Activated CD4-positive, alpha-beta T cell treated with anti-CD3 and anti-CD28 coated beads, Interleukin-2, amount 10 ng/mL, durations not matched to agents 24 days and 14 days (primary cell): ENCODE measurements around the gene SF1. TPM values are rescaled to one million over a fixed set of nuclear protein-coding genes. Genes with fewer than 3 reads are reported as not detected.

Source experiments
- DNase-seq: peaks from one replicate; pipeline ENCODE4 v3.0.0; 2022
- H3K27ac Mint-ChIP-seq: one replicate; pipeline ENCODE4 v1.8.0; 2022; ENCODE audit warnings: mild to moderate bottlenecking, mixed read lengths
- H3K27me3 Mint-ChIP-seq: one replicate; pipeline ENCODE4 v1.8.0; 2022; ENCODE audit warnings: mixed read lengths
- H3K36me3 Mint-ChIP-seq: one replicate; pipeline ENCODE4 v1.8.0; 2022; ENCODE audit warnings: low read depth, mild to moderate bottlenecking, mixed read lengths
- H3K4me1 Mint-ChIP-seq: one replicate; pipeline ENCODE4 v1.8.0; 2021; ENCODE audit warnings: mixed read lengths
- H3K4me3 Mint-ChIP-seq: one replicate; pipeline ENCODE4 v1.8.0; 2022; ENCODE audit warnings: mild to moderate bottlenecking, moderate library complexity, mixed read lengths
- H3K9me3 Mint-ChIP-seq: one replicate; pipeline ENCODE4 v1.8.0; 2021; ENCODE audit warnings: mixed read lengths
- intact Hi-C: fragments of 100-400 bp; cut with micrococcal nuclease; formaldehyde crosslinking; loops from one replicate; pipeline ENCODE4 v1.15.1; 2023
- total RNA-seq: library from RNA; stranded (reverse); gene quantifications from 2 replicates; pipeline ENCODE4 v1.2.3, GENCODE V29; 2022

The SF1 gene
- total RNA-seq, 1 donor from 2014 or later, result 525 TPM

GRCh38 chr11:64765291-64765850 lies 13.0 kb downstream of the SF1 start:
- peaks cover 75% of the 10 kb centered on the region for H3K4me1 Mint-ChIP-seq
- H3K9me3 Mint-ChIP-seq, result no peaks in the 10 kb centered on the region
- peaks cover 78% of the 10 kb centered on the region for H3K36me3 Mint-ChIP-seq
- H3K27ac Mint-ChIP-seq, result peak overlapping the region; percentile 74
- DNase-seq, result no peak
- H3K4me3 Mint-ChIP-seq, result peak overlapping the region; percentile 72
- intact Hi-C loops, result loop anchor here (2.0 kb wide), 1 partner anchor 13 kb away; the partner anchor contains the start of gene SF1
- no peaks in the 10 kb centered on the region for H3K27me3 Mint-ChIP-seq

DNA sequence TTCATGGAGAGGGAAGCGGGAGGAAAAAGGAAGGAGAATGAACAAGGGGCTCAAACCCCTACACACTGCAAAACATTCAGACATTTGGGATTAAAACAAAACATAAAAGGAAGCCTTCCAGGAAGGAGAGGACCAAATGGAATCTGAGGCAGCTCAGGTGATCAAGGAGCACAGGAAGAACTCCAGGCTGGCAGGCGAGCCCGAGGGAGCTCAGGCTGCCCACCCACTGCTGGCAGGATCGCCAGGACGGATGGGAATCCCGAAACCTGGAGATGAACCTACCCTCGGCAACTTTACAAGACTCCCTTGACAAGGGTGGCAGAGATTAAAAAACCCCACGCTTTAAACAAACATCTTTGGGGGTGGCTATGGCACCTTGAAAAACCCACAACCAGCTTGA lies 13.6 kb downstream of the SF1 start:
- peak overlapping the region; percentile 74 for H3K27ac Mint-ChIP-seq
- intact Hi-C loops, result loop anchor here (2.0 kb wide), 1 partner anchor 14 kb away; the partner anchor contains the start of gene SF1
- peak overlapping the region; percentile 72 for H3K4me3 Mint-ChIP-seq
- H3K4me1 Mint-ChIP-seq, result peaks cover 77% of the 10 kb centered on the region
- no peaks in the 10 kb centered on the region for H3K9me3 Mint-ChIP-seq
- DNase-seq, result no peak
- no peaks in the 10 kb centered on the region for H3K27me3 Mint-ChIP-seq
- H3K36me3 Mint-ChIP-seq, result peaks cover 76% of the 10 kb centered on the region

GRCh38 chr11:64764040-64764611 lies 14.2 kb downstream of the SF1 start:
- Mint-ChIP-seq H3K9me3 (no peaks in the 10 kb centered on the region), H3K4me1 (peaks cover 74% of the 10 kb centered on the region), H3K4me3 (peak overlapping the region; percentile 72), H3K36me3 (peaks cover 69% of the 10 kb centered on the region), H3K27me3 (no peaks in the 10 kb centered on the region), H3K27ac (peak overlapping the region; percentile 74)
- intact Hi-C loops, result loop anchor here (2.0 kb wide), 1 partner anchor 15 kb away; the partner anchor contains the start of gene SF1
- peak; percentile 88 for DNase-seq

DNA sequence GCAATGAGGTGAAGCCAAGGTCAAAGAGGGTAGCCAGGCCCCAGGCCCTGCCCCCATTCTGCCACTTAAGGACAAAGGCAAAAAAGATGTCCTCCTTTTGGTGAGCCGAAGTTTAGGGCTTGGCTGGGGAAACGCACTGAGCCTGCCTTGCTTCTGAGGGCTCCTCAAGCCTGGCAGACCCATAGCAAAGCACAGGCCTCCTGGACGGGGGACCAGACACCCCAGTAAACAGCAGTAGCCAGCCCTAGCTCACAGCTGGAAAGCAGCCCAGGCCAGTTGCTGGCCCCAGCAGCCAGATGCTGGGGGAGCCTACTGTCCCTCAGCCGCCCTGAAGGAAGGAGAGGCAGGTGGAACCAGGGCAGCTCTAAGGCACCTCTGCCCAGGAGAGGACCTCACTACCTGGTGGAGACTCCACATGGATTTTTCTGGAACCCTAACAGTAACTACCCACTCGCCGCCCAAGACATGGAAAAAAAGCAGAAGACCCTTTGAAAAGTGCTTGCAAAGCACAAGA lies 14.8 kb downstream of the SF1 start:
- Mint-ChIP-seq H3K9me3 (no peaks in the 10 kb centered on the region), H3K27ac (peak overlapping the region; percentile 74), H3K4me3 (peak overlapping the region; percentile 72), H3K4me1 (peaks cover 72% of the 10 kb centered on the region), H3K36me3 (peaks cover 64% of the 10 kb centered on the region), H3K27me3 (no peaks in the 10 kb centered on the region)
- intact Hi-C loops, result loop anchor here (2.0 kb wide), 1 partner anchor 15 kb away; the partner anchor contains the start of gene SF1
- DNase-seq, result no peak

- Mint-ChIP-seq H3K9me3 (no peaks in the 10 kb centered on the region), H3K27ac (peak overlapping the region; percentile 74), H3K36me3 (peaks cover 57% of the 10 kb centered on the region), H3K4me1 (peaks cover 66% of the 10 kb centered on the region), H3K4me3 (peak overlapping the region; percentile 72), H3K27me3 (no peaks in the 10 kb centered on the region)
- intact Hi-C loops, result no loop called here
- peak; percentile 78 for DNase-seq
Measured at GRCh38 chr11:64762674-64763525, 15.4 kb downstream of the SF1 start.

- no peak for DNase-seq
Measured at GRCh38 chr11:64762277-64762673, 16.1 kb downstream of the SF1 start.

GRCh38 chr11:64760759-64761420 lies 17.5 kb downstream of the SF1 start:
- Mint-ChIP-seq H3K27me3 (no peaks in the 10 kb centered on the region), H3K27ac (peak overlapping the region; percentile 86), H3K36me3 (peaks cover 43% of the 10 kb centered on the region), H3K4me3 (peak overlapping the region; percentile 74), H3K4me1 (peaks cover 56% of the 10 kb centered on the region), H3K9me3 (no peaks in the 10 kb centered on the region)
- intact Hi-C loops, result no loop called here
- peak; percentile 74 for DNase-seq

More at GRCh38 chr11:64762277-64762673, 16.1 kb downstream of the SF1 start:
- Mint-ChIP-seq H3K36me3 (peaks cover 53% of the 10 kb centered on the region), H3K9me3 (no peaks in the 10 kb centered on the region), H3K4me3 (peak overlapping the region; percentile 72), H3K27ac (peak overlapping the region; percentile 74), H3K4me1 (peaks cover 64% of the 10 kb centered on the region), H3K27me3 (no peaks in the 10 kb centered on the region)
- intact Hi-C loops, result no loop called here

GRCh38 chr11:64759722-64760719 lies 18.3 kb downstream of the SF1 start, which contains the start of gene PYGM:
PYGM (minus strand) TSS chr11:64759974; CDS start chr11:64759898, 76 bp downstream.
- DNase-seq, result no peak
- intact Hi-C loops, result no loop called here
- Mint-ChIP-seq H3K27me3 (no peaks in the 10 kb centered on the region), H3K9me3 (no peaks in the 10 kb centered on the region), H3K4me3 (peak within 1 kb of the TSS; percentile 74), H3K4me1 (peaks cover 49% of the 10 kb centered on the region), H3K36me3 (peaks cover 35% of the 10 kb centered on the region), H3K27ac (peak within 1 kb of the TSS; percentile 86)

- Mint-ChIP-seq H3K9me3 (no peaks in the 10 kb centered on the region), H3K36me3 (peaks cover 27% of the 10 kb centered on the region), H3K4me1 (peaks cover 42% of the 10 kb centered on the region), H3K4me3 (no peak overlapping the region), H3K27ac (no peak overlapping the region), H3K27me3 (no peaks in the 10 kb centered on the region)
- intact Hi-C loops, result no loop called here
- DNase-seq, result no peak
Measured at GRCh38 chr11:64759131-64759721, 19.1 kb downstream of the SF1 start.

DNA sequence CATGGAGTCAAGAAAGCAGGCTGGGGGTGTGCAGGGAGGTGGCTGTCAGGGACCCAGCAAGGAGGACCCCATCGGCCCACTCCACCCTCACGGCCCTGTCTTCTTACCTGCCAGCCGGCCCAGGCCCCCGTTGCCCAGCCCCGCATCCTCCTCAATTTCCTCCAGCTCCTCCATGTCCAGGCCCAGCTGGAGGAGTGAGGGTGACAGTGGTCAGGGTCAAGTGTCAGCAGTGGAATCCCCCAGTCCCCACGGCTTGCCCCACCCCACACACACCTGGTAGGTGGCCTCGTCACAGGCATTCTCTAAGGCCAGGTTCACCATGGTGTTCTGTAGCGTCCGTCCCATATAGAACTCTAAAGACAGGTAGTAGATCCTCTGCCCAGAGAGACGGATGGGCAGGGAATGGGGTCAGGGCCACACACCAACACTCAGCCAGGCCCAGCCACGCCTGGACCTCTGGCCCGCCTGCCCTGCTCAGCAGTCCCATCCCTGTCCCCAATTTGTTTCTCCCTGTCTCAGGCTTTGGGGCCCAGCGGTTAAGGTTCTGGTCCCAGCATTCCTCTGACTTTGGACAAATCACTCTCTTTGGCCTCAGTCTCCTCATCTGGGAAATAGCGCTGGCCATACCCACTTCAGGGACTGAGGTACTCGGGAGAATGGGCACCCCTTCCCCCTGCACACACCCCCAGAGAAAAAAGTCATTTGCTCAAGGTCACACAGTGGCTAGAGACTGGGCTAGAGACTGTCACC lies 19.8 kb downstream of the SF1 start:
- peaks cover 34% of the 10 kb centered on the region for H3K4me1 Mint-ChIP-seq
- peaks cover 22% of the 10 kb centered on the region for H3K36me3 Mint-ChIP-seq
- no peaks in the 10 kb centered on the region for H3K27me3 Mint-ChIP-seq
- no peaks in the 10 kb centered on the region for H3K9me3 Mint-ChIP-seq
- DNase-seq, result no peak
- H3K4me3 Mint-ChIP-seq, result no peak overlapping the region
- no peak overlapping the region for H3K27ac Mint-ChIP-seq
- intact Hi-C loops, result no loop called here

DNA sequence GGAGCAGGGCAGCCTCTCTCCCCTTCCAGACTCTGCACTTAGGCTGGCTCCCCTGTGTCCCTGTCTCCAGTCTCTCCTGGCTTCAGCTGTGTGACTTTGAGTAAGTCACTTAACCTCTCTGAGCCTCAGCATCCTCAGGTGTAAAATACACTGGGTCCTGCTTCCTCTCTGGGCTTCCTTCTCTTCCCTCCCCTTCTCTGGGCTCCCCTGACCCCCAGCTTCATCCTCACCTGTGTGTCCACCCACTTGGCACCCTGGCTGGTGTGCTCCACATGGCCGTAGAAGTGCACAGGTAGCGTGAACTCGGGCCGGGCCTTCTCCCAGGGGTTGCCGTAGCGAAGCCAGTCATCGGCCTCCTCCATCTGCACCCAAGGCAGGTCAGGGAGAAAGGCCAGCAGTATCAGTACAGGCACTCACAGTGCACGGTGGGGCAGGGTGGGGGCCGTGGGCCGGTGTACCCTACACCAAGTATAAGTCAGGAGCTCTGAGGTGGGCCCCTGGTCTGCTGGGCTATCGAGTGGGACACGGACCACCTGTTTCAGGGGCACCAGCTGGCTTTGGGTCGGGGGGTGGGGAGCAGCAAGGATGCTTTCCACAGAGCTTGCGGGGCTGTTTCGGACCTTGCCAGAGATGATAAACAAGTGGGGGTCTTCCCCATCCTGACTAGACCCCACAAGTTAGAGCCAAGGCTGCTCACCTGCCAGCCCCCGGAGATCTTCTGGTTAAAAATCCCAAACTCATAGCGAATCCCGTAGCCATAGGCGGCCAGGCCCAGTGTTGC lies 20.6 kb downstream of the SF1 start:
- Mint-ChIP-seq H3K4me3 (no peak overlapping the region), H3K27ac (no peak overlapping the region), H3K9me3 (no peaks in the 10 kb centered on the region), H3K4me1 (peaks cover 28% of the 10 kb centered on the region), H3K27me3 (no peaks in the 10 kb centered on the region), H3K36me3 (peaks cover 18% of the 10 kb centered on the region)
- no peak for DNase-seq
- intact Hi-C loops, result no loop called here
